Ishikawa (cell line): ENCODE data around the gene MTERF4.

Source experiments
- CEBPB ChIP-seq: IDR thresholded peaks from 2 replicates; pipeline ENCODE4 v1.6.1; 2012
- CREB1 ChIP-seq: IDR thresholded peaks from 2 replicates; pipeline ENCODE4 v1.6.1; 2012; ENCODE audit warnings: low read depth
- EGR1 ChIP-seq: IDR thresholded peaks from 2 replicates; pipeline ENCODE4 v1.6.1; 2012
- EP300 ChIP-seq: IDR thresholded peaks from 2 replicates; pipeline ENCODE4 v1.6.1; 2012; ENCODE audit warnings: borderline replicate concordance
- FOXM1 ChIP-seq: IDR thresholded peaks from 2 replicates; pipeline ENCODE4 v1.6.1; 2012; ENCODE audit warnings: low read depth, borderline replicate concordance
- NFIC ChIP-seq: IDR thresholded peaks from 2 replicates; pipeline ENCODE4 v1.6.1; 2012
- RAD21 ChIP-seq: IDR thresholded peaks from 2 replicates; pipeline ENCODE4 v1.6.1; 2012; ENCODE audit warnings: low read depth
- REST ChIP-seq: IDR thresholded peaks from 2 replicates; pipeline ENCODE4 v1.6.1; 2012; ENCODE audit warnings: low read depth, mild to moderate bottlenecking
- TAF1 ChIP-seq: IDR thresholded peaks from 2 replicates; pipeline ENCODE4 v1.6.1; 2012; ENCODE audit warnings: low read depth, mild to moderate bottlenecking
- TCF12 ChIP-seq: IDR thresholded peaks from 2 replicates; pipeline ENCODE4 v1.6.1; 2012; ENCODE audit warnings: low read depth
- TEAD4 ChIP-seq: IDR thresholded peaks from 2 replicates; pipeline ENCODE4 v1.6.1; 2012
- YY1 ChIP-seq: IDR thresholded peaks from 2 replicates; pipeline ENCODE4 v1.6.1; 2012; ENCODE audit warnings: low read depth
- ZBTB7A ChIP-seq: IDR thresholded peaks from 2 replicates; pipeline ENCODE4 v1.6.1; 2012; ENCODE audit warnings: low read depth
- TF ChIP-seq, protein P1 (sequence below): IDR thresholded peaks from 2 replicates; pipeline ENCODE4 v1.6.1; 2012
- TF ChIP-seq, protein P2 (sequence below): IDR thresholded peaks from 2 replicates; pipeline ENCODE4 v1.6.1; 2012

The MTERF4 gene

DNA sequence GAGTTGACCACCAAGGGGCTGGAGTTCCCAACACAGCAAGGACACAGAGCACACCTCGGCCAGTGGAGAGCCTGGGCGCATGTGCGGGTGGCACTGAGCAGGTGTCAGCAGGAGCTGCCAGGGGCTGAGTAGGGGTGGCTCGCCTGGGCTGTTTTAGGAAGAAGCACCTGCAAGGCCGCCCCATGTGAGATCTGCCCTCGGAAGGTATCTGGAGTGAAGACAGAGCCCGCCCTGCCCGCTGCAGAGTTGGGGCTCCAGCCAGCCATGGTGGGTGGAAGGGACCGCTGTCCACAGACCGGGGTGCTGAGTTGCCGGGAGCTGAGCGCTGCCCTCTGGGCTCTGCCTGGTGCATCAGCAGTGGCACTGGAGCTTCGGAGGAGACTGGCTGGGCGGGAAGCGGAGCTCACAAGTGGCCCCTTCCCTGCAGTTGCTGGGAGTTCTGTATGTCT lies 35.2 kb downstream of the MTERF4 start:
- TF ChIP-seq REST (peak; percentile 91), RAD21 (peak; percentile 33; the same call in 1 of the 2 replicates), YY1 (peak; percentile 38; the same call in 1 of the 2 replicates)
- TF ChIP-seq, protein P1, sequence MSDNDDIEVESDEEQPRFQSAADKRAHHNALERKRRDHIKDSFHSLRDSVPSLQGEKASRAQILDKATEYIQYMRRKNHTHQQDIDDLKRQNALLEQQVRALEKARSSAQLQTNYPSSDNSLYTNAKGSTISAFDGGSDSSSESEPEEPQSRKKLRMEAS, result no peak

GRCh38 chr2:241066171-241066892 lies 35.8 kb downstream of the MTERF4 start:
- no peak for TF ChIP-seq TAF1
- no peak for TF ChIP-seq TEAD4
- TF ChIP-seq RAD21, result no peak
- no peak for TF ChIP-seq NFIC
- TF ChIP-seq YY1, result no peak
- TF ChIP-seq TCF12, result no peak
- no peak for TF ChIP-seq EP300
- no peak for TF ChIP-seq EGR1
- no peak for TF ChIP-seq FOXM1
- no peak for TF ChIP-seq CREB1
- TF ChIP-seq REST, result no peak
- TF ChIP-seq, protein P2, sequence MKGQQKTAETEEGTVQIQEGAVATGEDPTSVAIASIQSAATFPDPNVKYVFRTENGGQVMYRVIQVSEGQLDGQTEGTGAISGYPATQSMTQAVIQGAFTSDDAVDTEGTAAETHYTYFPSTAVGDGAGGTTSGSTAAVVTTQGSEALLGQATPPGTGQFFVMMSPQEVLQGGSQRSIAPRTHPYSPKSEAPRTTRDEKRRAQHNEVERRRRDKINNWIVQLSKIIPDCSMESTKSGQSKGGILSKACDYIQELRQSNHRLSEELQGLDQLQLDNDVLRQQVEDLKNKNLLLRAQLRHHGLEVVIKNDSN, result no peak
- TF ChIP-seq, protein P1, result no peak
- TF ChIP-seq ZBTB7A, result no peak
- no peak for TF ChIP-seq CEBPB

- no peak for TF ChIP-seq NFIC
- no peak for TF ChIP-seq ZBTB7A
- TF ChIP-seq TAF1, result no peak
- no peak for TF ChIP-seq REST
- TF ChIP-seq EGR1, result no peak
- no peak for TF ChIP-seq CEBPB
- TF ChIP-seq TEAD4, result no peak
- TF ChIP-seq FOXM1, result no peak
- TF ChIP-seq, protein P2, result no peak
- TF ChIP-seq RAD21, result no peak
- TF ChIP-seq CREB1, result no peak
- no peak for TF ChIP-seq TCF12
- TF ChIP-seq YY1, result no peak
- TF ChIP-seq EP300, result no peak
- TF ChIP-seq, protein P1, result no peak
Observed at GRCh38 chr2:241065355-241065803, 36.7 kb downstream of the MTERF4 start.

DNA sequence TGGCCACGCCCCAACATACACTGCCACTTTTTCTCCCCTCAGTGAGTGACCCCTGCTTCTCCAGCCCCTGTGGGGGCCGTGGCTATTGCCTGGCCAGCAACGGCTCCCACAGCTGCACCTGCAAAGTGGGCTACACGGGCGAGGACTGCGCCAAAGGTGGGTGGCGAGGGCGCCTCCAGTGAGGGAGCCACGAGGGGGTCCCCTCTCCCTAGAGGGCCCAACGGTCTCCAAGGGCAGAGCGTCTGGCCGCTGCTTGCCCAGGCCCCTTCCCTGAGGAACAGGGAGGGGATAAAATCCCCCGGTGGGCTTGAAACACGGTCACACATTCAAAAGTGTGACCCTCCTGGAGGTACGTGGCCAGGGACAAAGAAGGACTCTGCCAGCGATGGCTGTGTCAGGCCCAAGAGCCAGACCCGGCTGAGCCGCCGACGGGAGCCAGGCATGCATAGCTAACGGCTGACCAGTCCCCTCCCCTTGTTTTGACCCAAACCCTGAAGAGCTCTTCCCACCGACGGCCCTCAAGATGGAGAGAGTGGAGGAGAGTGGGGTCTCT lies 37.2 kb downstream of the MTERF4 start:
- TF ChIP-seq CREB1 (no peak), REST (no peak), TEAD4 (no peak), ZBTB7A (no peak), CEBPB (no peak), EP300 (no peak), TCF12 (no peak), TAF1 (no peak), EGR1 (no peak), RAD21 (no peak), FOXM1 (no peak), NFIC (no peak)
- TF ChIP-seq, protein P1, result no peak
- TF ChIP-seq, protein P2, result no peak
